Frontal cortex (tissue), 4 donors: ENCODE measurements around the gene EFCAB6. TPM values are rescaled to one million over a fixed set of nuclear protein-coding genes. Genes with fewer than 3 reads are reported as not detected.
A peak's percentile ranks its signal among the peaks of the same experiment; 100 is the strongest.
"Not testable (repeated sequence)": the region's sequence is repeated elsewhere in the genome, so short reads cannot be mapped to it uniquely, and the experiment has no call there.

ENCODE experiments used
- DNase-seq, 2 donors: peaks; one replicate each; pipeline ENCODE4 v3.0.0; 2012; ENCODE audit warnings: low spot score in 2 of 2
- FAIRE-seq: peaks from 2 replicates; lab custom pipeline; 2012; peaks lifted over from hg19 to GRCh38; lab: Jason Lieb, UNC
- total RNA-seq: library from RNA; depleted of rRNA; stranded (reverse); fragments of >200 nt; gene quantifications from one replicate; pipeline ENCODE4 v1.2.3, GENCODE V29; 2014
- donor health status: control.
- donor health status: control.
- donor health status: control.

The EFCAB6 gene
- total RNA-seq, 1 donor from 2014 or later: 9.4 TPM

GRCh38 chr22:43658823-43659222, 153.3 kb downstream of the EFCAB6 start:
- DNase-seq (no peak), FAIRE-seq (no peak)

- not testable (repeated sequence) for FAIRE-seq, DNase-seq
These were observed 155.5 kb downstream of the EFCAB6 start for GRCh38 chr22:43656581-43656980.

GRCh38 chr22:43654271-43654670, 157.8 kb downstream of the EFCAB6 start:
- DNase-seq (no peak), FAIRE-seq (no peak)

- DNase-seq (no peak), FAIRE-seq (no peak)
These were observed 159.3 kb downstream of the EFCAB6 start for GRCh38 chr22:43652845-43653244.

GRCh38 chr22:43643387-43643786, 168.7 kb downstream of the EFCAB6 start:
- FAIRE-seq (no peak), DNase-seq (peak; percentile 6 to 33)

- no peak for FAIRE-seq
- DNase-seq: no peak
These were observed 169.5 kb downstream of the EFCAB6 start for GRCh38 chr22:43642319-43643206.

- DNase-seq: no peak
- FAIRE-seq: no peak
These were observed 172.7 kb downstream of the EFCAB6 start for GRCh38 chr22:43639228-43639948.

- DNase-seq: no peak
- FAIRE-seq: no peak
These were observed 174.5 kb downstream of the EFCAB6 start for GRCh38 chr22:43637275-43638260.

- DNase-seq (no peak), FAIRE-seq (no peak)
These were observed 176.0 kb downstream of the EFCAB6 start for GRCh38 chr22:43636086-43636485.

GRCh38 chr22:43635101-43635500, 177.0 kb downstream of the EFCAB6 start:
- no peak for DNase-seq
- FAIRE-seq: no peak

- DNase-seq (no peak), FAIRE-seq (no peak)
These were observed 177.8 kb downstream of the EFCAB6 start for GRCh38 chr22:43634316-43634715.

- FAIRE-seq: no peak
- no peak for DNase-seq
These were observed 178.3 kb downstream of the EFCAB6 start for GRCh38 chr22:43633631-43634285.

GRCh38 chr22:43631846-43632245, 180.3 kb downstream of the EFCAB6 start:
- DNase-seq (no peak), FAIRE-seq (no peak)

GRCh38 chr22:43631201-43631600, 180.9 kb downstream of the EFCAB6 start:
- DNase-seq (no peak), FAIRE-seq (no peak)

- DNase-seq (no peak), FAIRE-seq (no peak)
These were observed 181.7 kb downstream of the EFCAB6 start for GRCh38 chr22:43630451-43630850.

- no peak for FAIRE-seq
These were observed 183.9 kb downstream of the EFCAB6 start for GRCh38 chr22:43628250-43628649.

GRCh38 chr22:43627485-43628213, 184.5 kb downstream of the EFCAB6 start:
- FAIRE-seq: no peak
- no peak for DNase-seq

More at GRCh38 chr22:43628250-43628649, 183.9 kb downstream of the EFCAB6 start:
- no peak for DNase-seq

- no peak for DNase-seq
- FAIRE-seq: no peak
These were observed 186.9 kb downstream of the EFCAB6 start for GRCh38 chr22:43625242-43625641.
